Osteocyte (in vitro differentiated cells): ENCODE results near the gene LPAR3. TPM values are rescaled to one million over a fixed set of nuclear protein-coding genes. Genes with fewer than 3 reads are reported as not detected.

Experiments used
- DNase-seq: peaks from one replicate; pipeline ENCODE4 v3.0.0; 2021; ENCODE audit warnings: mixed read lengths; ENCODE audit not compliant: unreplicated experiment; ENCODE audit errors: extremely low spot score
- H3K27ac Mint-ChIP-seq: one replicate; pipeline ENCODE4 v1.8.0; 2021; ENCODE audit warnings: mild to moderate bottlenecking, mixed read lengths; ENCODE audit not compliant: unreplicated experiment
- H3K27me3 Mint-ChIP-seq: one replicate; pipeline ENCODE4 v1.8.0; 2021; ENCODE audit warnings: mixed read lengths; ENCODE audit not compliant: unreplicated experiment
- H3K36me3 Mint-ChIP-seq: one replicate; pipeline ENCODE4 v1.8.0; 2021; ENCODE audit warnings: mixed read lengths; ENCODE audit not compliant: unreplicated experiment
- H3K4me1 Mint-ChIP-seq: one replicate; pipeline ENCODE4 v1.8.0; 2021; ENCODE audit warnings: mixed read lengths; ENCODE audit not compliant: unreplicated experiment
- H3K4me3 Mint-ChIP-seq: one replicate; pipeline ENCODE4 v1.8.0; 2021; ENCODE audit warnings: mild to moderate bottlenecking, moderate library complexity, mixed read lengths; ENCODE audit not compliant: unreplicated experiment
- H3K9me3 Mint-ChIP-seq: one replicate; pipeline ENCODE4 v1.8.0; 2021; ENCODE audit warnings: mixed read lengths; ENCODE audit not compliant: unreplicated experiment
- total RNA-seq: library from RNA; stranded (reverse); gene quantifications from 2 replicates; pipeline ENCODE4 v1.2.1, GENCODE V29; 2021
- TF ChIP-seq, protein P1 (sequence below): fragments of 200-600 bp; sonication (generic); IDR thresholded peaks from 2 replicates; pipeline ENCODE4 v1.5.0; 2021; ENCODE audit warnings: antibody characterized with exemption, mild to moderate bottlenecking, moderate library complexity

LPAR3 gene
- total RNA-seq, 1 donor from 2014 or later, result not detected

DNA sequence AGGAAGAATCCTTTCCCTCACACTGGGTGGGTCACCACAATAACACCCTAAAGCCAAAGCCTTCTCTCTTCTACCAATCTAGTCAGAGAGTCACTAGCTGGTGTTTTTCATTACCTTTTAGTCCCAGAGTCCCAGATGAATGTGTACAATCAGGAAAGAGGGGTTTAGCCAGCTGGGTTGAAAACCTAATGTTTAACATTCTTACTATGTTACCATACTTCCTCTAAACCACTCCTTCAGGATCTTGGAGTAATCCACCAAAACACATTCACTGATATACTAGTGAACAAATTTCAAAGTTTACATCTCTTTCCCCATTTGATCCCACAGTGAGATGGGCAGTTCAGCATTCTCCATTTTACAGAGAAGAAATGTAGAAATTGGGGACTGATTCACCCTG is 9.7 kb downstream of the LPAR3 start:
- TF ChIP-seq, protein P1, sequence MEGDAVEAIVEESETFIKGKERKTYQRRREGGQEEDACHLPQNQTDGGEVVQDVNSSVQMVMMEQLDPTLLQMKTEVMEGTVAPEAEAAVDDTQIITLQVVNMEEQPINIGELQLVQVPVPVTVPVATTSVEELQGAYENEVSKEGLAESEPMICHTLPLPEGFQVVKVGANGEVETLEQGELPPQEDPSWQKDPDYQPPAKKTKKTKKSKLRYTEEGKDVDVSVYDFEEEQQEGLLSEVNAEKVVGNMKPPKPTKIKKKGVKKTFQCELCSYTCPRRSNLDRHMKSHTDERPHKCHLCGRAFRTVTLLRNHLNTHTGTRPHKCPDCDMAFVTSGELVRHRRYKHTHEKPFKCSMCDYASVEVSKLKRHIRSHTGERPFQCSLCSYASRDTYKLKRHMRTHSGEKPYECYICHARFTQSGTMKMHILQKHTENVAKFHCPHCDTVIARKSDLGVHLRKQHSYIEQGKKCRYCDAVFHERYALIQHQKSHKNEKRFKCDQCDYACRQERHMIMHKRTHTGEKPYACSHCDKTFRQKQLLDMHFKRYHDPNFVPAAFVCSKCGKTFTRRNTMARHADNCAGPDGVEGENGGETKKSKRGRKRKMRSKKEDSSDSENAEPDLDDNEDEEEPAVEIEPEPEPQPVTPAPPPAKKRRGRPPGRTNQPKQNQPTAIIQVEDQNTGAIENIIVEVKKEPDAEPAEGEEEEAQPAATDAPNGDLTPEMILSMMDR, result no peak
- no peak overlapping the region for H3K4me3 Mint-ChIP-seq
- no peaks in the 10 kb centered on the region for H3K4me1 Mint-ChIP-seq
- H3K27me3 Mint-ChIP-seq, result peaks cover 20% of the 10 kb centered on the region
- no peak for DNase-seq
- H3K9me3 Mint-ChIP-seq, result no peaks in the 10 kb centered on the region
- no peaks in the 10 kb centered on the region for H3K36me3 Mint-ChIP-seq
- no peak overlapping the region for H3K27ac Mint-ChIP-seq

DNA sequence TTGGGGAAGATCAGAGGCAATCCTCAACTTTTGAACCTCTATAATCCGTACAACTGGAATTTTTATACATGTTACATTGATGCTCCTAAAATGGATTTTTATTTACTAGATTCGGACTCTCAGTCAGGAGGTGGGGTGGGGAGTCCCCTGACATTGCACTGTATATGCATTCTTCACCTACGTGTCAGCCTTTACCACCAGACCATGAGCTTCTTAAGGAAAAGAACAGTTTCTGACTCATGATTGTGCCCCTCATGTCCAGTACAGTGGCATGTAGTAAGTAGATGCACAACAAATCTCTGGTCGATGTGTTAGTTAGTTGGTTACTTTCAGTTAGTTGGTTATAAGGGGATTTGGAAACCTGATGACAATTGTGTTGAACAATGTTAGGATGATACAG is 15.4 kb downstream of the LPAR3 start:
- no peaks in the 10 kb centered on the region for H3K36me3 Mint-ChIP-seq
- no peaks in the 10 kb centered on the region for H3K4me1 Mint-ChIP-seq
- no peaks in the 10 kb centered on the region for H3K9me3 Mint-ChIP-seq
- TF ChIP-seq, protein P1, result no peak
- no peak overlapping the region for H3K27ac Mint-ChIP-seq
- DNase-seq, result no peak
- H3K27me3 Mint-ChIP-seq, result peaks cover 32% of the 10 kb centered on the region
- no peak overlapping the region for H3K4me3 Mint-ChIP-seq

DNA sequence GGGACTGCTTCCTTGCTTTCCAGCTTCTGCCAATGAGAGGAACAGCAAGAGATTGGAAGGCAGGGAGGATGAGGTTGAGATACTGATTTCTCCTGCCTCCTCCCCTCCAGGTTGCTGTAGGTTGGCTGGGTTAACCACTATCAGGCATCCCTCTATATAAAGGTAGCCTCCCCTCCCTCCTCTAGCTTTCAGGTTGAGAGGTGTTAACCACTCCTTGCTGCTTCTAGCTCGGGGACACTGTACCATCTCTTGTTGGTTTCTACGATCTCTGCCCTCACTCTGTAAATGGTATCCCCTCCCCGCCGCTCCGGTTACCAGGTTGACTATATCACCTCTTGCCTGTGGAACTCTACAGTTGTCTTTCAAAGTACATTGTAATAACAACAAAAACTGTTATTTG is 16.7 kb downstream of the LPAR3 start:
- Mint-ChIP-seq H3K4me3 (no peak overlapping the region), H3K27me3 (peaks cover 42% of the 10 kb centered on the region), H3K4me1 (no peaks in the 10 kb centered on the region), H3K36me3 (no peaks in the 10 kb centered on the region), H3K9me3 (no peaks in the 10 kb centered on the region), H3K27ac (no peak overlapping the region)
- DNase-seq, result no peak
- TF ChIP-seq, protein P1, result no peak

DNA sequence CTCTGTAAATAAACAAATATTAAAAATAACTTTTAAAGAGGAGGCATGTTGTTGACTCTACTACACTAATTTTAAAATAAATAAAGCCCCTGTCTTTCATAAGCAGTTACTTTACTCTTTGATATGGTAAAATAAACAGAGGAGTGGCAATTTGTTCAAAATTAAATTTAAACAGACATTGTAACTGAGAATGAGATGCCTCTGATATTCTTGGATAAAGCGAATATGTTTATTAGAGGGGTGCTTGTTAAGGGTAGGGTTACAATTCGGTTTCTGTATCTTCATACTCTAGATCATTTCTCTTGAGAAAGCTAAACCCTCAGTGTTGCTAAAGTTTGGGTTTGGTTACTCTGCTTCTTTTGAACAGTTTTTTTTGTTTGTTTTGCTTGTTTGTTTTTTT is 19.6 kb downstream of the LPAR3 start:
- no peak overlapping the region for H3K4me3 Mint-ChIP-seq
- H3K4me1 Mint-ChIP-seq, result no peaks in the 10 kb centered on the region
- peaks cover 53% of the 10 kb centered on the region for H3K27me3 Mint-ChIP-seq

DNA sequence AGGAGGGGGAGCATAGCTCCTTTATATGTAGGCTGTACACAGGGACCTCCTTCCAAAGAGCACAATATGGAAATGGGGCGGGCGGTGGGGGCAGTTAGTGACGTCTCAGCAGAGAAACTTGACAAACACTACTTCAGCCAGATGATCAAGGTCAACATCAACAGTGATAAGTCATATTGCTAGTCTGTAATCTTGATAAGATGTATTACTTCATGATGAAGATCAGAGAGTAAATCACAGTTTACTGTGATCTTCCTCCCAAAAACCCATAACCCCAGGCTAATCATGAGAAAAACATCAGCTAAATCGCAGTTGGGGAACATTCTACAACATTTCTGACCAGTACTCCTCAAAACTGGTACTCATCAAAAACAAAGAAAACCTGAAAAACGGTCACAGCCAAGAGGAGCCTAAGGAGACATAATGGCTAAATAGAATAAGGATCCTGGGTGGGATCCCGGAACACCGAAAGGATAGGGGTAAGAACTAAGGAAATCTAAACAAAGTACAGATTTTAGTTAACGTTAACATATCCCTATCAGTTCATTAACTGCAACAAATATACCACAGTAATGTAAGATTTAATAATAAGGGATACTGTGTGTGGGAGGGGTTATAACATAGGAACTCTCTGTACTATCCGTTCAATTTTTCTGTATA is 20.2 kb downstream of the LPAR3 start:
- H3K36me3 Mint-ChIP-seq, result no peaks in the 10 kb centered on the region
- TF ChIP-seq, protein P1, result no peak
- no peak overlapping the region for H3K4me3 Mint-ChIP-seq
- H3K27me3 Mint-ChIP-seq, result peaks cover 50% of the 10 kb centered on the region
- H3K4me1 Mint-ChIP-seq, result no peaks in the 10 kb centered on the region
- H3K27ac Mint-ChIP-seq, result no peak overlapping the region
- no peaks in the 10 kb centered on the region for H3K9me3 Mint-ChIP-seq
- no peak for DNase-seq

More for the DNA sequence above, 19.6 kb downstream of the LPAR3 start:
- no peaks in the 10 kb centered on the region for H3K36me3 Mint-ChIP-seq
- H3K27ac Mint-ChIP-seq, result no peak overlapping the region
- H3K9me3 Mint-ChIP-seq, result no peaks in the 10 kb centered on the region
- DNase-seq, result no peak
- TF ChIP-seq, protein P1, result no peak
